Activated CD8-positive, alpha-beta memory T cell treated with anti-CD3 and anti-CD28 coated beads for 24 hours (primary cell): ENCODE results near the gene CD244.
"Not testable (repeated sequence)": the region's sequence is repeated elsewhere in the genome, so short reads cannot be mapped to it uniquely, and the experiment has no call there.

Experiments
- DNase-seq: peaks from one replicate; pipeline ENCODE4 v3.0.0-alpha.2; 2020

Gene CD244

DNA sequence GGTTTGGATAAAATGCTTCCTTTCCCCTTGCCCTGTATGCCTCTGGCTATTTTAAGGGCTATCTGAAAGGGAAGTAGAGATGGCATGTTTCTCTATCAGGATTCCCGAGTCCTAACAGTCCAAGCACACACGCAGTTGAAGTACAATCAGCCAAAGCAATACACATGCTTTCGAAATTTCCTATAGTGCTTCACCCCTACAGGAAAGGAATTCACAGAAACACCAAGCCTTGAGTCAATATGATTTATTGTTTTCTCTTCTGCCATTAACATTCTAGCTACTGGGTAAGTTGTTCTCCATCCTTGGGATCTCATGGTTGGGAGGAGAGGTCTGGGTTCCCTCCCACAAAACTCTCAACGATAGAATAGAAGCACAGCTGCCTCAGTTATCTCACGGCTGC lies 13.6 kb upstream of the CD244 start:
- DNase-seq: no peak

DNA sequence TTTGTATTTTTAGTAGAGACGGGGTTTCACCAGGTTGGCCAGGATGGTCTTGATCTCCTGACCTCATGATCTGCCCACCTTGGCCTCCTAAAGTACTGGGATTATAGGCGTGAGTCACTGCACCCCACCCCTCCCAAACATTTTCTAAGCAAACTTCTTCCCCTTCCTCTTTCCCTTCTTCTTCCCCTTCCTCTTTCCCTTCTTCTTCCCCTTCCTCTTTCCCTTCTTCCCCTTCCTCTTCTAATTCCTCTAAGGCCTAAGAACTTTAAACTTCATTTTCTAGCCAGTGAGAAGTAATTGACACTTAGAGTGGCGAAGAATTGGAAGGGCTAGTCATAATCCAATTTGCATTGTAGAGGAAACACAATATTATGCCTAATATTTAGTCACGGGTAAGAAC lies 12.9 kb upstream of the CD244 start:
- not testable (repeated sequence) for DNase-seq

DNA sequence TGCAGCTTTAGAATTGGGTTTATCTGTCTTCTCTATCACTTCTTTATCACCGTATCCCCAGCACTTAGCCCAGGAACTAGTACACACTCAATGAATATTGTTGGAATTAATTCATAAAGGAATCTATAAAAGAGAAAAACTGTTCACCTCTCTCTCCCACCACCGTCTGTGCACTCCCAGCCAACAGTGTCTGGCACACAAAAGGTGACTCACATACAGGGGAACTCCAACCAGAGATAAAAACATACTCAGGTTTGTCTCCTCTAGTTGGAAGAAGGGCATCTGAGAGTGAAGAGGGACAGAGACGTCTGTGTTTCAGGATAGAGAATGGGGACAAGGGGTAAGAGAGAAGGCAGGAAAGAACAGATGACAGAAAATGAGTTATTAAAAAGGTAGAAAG lies 12.2 kb upstream of the CD244 start:
- no peak for DNase-seq

DNA sequence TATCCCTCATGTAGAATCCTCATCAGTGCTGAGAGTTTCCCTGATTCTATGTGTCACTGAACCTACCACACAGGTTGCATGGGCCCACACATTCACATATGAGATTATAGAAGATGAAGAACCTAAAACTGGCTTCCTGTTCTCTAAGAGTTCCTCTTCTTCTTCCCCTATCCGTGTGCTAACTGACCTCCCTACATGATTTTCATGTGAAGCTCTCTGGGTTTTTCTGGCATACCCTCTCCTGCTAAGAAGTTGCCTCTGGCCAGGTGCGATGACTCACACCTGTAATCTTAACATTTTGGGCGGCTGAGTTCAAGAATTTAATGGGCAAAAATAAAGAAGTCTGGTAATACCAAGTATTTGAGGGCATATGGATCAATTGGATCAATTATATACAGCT lies 5.5 kb upstream of the CD244 start:
- no peak for DNase-seq

DNA sequence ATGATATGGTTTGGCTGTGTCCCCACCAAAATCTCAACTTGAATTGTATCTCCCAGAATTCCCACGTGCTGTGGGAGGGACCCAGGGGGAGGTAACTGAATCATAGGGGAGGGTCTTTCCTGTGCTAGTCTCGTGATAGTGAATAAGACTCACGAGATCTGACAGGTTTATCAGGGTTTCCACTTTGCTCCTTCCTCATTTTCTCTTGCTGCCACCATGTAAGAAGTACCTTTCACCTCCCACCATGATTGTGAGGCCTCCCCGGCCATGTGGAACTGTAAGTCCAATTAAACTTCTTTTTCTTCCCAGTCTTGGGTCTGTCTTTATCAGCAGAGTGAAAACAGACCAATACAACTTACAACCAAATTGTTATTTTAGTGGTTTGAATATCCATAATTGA lies 5.0 kb upstream of the CD244 start:
- not testable (repeated sequence) for DNase-seq

DNA sequence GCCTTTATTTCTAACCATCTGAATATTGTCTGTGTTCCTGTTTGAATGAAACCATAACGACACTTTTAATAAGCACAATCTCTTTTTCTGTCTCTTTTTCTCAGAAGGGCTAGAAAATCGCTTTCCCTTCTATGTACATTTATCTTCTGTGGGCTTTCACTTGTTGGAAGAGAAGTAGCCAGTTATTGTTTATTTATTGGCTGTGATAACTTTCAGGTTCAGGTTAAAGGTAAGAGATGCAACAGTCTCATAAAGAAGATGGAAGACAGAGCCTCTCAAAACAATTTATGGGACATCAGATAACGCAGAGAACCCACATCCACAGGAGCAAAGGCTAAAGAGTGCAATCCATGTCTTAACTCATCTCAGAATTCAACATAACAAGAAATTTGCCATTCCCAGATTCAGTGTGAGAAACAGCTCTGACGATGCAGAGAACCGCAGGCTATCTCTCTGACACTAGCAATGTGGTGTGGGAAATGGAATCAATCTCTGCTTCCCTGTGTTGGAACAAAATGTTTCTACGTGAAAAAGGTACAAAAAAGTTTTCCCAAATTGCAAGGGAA lies 4.1 kb upstream of the CD244 start:
- DNase-seq: no peak

DNA sequence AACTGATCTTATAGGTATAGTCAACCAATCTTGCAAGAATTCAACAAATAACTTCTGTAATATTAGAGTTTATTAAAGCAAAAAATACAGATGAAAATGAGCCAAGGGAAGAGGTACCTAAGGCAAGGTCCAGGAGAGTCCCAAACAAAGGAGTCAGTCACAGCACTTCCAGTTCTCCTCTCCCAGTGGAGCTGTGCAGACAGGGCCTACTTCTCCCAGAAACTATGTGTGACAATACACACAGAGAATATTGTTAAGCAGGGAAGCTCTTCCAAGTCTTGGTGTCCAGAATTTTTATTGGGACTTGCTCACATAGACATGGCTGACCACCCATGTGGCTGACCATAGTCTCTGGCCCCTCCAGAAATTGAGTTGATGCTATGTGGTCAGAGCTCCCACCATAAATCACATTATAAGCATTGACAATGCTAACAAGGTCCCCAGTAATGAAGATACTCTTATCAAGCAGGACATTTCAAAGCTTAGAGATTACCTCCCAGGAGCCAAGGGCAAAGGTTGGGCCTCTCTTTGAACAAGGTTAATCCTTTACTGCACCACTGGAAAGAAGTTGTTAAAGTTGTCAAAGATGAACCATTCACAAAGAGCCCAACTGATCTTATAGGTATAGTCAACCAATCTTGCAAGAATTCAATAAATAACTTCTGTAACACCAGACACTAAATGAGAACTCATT lies 3.5 kb upstream of the CD244 start:
- no peak for DNase-seq

DNA sequence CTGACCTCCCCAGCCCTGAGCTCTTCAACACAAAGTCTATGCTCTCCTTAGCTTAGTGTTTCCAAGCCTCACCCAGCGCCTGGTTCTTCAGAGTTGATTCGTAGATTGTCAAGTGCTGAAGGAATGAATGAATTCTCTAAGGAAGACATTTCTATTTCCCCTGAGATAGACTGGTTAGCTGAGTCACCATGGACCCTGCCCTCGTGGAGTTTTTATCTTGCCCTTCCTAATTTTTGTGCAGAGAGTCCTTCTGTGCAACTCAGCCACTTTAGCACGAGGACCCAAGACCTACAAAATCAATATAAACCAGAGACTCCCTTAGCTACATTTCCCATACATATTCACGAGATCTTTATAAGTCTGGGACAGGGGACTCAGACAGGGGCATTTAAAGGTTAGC lies 2.6 kb upstream of the CD244 start:
- DNase-seq: no peak

DNA sequence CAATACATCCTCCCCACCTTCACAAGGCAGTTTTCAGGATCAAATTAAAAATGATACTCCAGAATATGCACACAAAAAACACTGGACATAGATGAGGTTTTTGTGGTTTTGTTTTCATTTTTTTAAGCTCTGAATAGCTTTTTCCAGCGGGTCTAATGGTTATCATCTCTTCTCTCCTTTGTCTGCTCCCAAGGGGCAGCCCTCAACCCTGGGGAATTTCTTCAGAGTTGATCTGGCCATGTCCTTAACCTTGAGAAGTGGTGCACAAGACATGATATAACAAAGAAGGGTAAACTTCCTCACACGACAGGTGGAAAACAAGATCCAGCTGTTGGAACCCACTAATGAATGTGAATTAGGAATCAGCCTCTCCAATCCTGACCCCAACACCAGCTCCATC lies 1.5 kb upstream of the CD244 start:
- DNase-seq: no peak

DNA sequence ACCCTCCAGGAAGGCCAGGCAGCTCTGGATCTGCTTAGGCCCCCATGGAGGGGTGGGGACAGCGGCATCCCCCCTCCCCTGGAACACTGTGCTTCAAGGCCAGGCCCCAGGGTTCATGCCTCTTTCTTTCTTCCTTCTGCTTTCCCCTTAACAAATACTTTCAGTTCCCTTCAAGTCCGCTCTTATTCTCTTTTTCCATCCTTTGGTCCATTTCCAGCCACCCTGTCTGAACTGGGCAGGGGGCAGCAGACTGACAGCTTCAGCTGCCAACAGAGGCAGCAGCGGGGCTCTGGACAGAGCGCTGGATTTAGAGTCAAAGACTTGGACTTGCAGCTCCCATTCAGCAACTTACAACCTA lies 1.1 kb upstream of the CD244 start:
- peak; percentile 53 for DNase-seq

DNA sequence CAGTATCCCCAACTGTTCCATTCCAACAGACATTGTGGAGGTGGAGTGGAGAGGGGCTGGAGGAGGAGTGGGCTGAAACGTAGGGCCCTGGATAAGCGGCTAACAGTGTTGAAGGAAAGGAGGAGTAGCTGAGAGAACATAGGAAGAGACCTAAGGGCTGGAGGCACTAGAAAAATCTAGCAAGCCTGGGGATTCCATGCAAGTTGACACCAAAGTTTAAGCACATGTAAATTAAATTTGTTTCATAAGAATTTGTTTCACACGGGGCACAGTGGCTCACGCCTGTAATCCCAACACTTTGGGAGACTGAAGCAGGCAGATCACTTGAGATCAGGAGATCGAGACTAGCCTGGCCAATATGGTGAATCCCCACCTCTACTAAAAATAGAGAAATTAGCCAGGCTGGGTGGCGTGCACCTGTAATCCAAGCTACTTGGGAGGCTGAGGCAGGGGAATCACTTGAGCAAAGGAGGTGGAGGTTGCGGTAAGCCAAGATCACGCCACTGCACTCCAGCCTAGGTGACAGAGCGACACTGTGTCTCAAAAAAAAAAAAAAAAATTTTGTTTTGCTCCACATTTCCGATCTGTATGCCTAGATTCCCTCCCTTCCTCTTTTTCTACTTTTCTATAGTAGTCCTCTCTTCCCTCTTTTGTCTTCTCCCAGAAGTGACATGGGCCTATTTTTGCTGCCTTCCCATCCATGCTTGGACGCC lies 530 bp upstream of the CD244 start:
- peak; percentile 53 for DNase-seq

DNA sequence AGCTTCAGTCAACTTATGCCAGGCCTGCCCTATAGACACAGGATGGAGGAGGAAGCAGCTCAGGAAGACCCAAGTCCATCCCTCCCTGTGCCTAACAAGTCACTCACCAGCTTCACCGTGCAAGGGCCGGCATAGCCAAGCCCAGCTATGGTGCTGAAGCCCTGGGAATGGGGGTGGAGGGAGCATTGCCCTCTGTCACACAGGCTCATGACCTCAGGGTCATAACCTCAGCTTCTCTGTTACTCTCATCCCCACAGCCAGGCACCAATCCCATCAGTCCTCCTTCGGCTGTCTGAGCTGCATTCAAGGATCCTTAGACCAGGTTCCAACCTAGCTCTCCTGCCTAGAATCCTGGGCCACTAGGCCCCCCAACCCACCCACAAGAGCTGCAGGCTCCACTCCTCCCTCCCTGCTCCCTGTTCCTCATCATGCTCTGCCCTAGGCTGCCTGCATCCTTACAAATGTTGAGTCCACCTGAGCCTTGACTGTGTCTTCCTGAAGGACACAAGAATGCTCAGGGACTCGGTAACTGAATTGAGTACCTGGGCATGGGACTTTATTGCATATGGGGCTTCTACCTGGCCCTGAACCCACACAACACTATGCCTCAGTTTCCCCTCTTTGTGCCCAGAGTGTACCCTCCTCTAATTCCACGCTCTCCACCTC lies 1.7 kb downstream of the CD244 start:
- peak; percentile 51 for DNase-seq

DNA sequence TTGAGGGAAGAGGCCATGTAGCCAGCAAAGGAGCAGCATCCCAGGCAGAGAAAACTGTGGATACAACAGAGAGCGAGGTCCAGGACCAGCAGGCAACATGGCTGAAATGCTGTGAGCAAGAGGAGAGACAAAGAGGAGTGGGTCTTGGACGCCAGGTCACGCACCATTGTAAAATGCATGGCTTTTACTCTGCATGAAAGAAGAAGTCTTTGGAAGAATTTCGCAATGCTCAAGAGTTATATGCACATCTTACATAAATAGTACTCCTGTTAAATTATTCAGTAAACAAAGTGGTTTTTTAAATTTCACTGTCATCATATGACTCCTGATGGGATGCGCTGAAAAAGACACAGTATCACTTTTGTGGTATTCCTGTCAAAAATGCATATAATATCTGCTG lies 3.5 kb downstream of the CD244 start:
- no peak for DNase-seq

DNA sequence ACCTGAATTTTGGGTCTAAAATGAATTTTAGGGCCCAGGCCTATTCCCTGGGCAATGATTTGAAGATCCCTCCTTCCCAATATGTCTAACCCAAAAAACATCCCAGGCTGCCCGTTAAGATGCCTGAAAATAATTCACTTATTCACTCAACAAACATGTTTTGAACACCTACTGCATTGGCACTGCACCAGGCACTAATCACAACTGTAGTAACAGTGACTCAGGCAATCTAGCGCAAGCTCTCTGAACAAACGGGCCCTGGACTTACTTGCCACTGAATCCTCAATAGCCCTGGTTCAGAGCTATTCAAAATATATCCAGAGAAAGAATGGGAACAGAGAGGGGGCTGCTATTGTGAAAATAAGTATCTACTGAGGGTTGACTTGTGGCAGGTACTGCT lies 4.2 kb downstream of the CD244 start:
- DNase-seq: peak; percentile 30

DNA sequence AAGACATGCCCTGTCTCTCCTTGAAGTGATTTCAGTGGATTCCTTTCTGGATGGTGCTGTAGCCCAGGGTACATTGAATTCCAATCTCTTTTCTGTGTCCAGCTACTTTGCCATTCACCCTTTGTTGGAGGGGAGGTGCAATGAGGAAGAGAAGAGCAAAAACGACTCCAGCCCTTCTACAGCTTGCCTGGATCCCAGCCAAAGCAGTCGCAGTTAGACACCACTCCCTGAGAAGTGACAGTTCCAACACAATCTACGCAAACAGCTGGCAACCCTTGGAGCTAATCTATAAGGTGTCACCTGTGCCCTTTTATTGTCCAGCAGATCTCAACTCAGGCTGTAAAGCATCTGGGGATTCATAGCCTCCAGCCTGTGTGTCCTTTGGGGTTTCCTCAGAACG lies 4.6 kb downstream of the CD244 start:
- DNase-seq: peak; percentile 33

DNA sequence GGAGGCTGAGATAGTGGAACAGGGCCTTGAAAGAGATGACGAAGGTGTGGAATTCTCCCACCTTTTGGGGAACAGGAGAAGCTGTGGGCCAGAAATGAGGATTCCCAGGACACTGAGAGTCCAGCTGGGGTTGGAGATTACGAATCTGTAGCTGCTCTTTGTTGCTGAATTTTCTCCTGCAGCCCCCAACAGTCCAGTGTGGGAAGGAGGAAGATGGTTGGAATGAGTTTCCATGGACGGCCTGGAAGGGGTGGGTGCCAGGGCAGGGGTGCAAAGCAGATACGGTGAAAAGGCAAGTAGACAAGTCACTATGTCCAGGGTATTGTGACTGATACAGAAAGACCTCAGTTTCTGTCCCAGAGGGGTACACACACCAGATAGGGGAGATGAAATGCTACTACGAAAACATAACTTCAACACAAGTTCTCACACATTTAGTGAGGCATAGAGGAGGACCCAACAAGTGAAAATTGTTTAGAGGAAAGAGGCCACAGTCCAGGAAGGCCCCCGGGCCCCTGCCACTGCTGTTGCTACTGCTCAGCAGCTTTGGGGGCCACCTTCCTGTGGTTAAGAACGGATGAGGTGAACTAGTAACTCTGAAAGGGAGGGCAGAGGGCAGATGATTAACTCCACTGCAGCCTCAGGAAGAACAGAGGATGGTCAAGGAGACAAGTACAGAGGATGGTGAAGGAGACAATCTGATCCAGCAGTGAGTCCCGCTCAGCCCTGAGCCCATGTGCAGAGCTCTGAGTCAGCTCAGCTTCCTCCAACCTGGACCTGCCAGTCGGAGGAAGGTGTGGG lies 7.3 kb downstream of the CD244 start:
- peak; percentile 69 for DNase-seq

DNA sequence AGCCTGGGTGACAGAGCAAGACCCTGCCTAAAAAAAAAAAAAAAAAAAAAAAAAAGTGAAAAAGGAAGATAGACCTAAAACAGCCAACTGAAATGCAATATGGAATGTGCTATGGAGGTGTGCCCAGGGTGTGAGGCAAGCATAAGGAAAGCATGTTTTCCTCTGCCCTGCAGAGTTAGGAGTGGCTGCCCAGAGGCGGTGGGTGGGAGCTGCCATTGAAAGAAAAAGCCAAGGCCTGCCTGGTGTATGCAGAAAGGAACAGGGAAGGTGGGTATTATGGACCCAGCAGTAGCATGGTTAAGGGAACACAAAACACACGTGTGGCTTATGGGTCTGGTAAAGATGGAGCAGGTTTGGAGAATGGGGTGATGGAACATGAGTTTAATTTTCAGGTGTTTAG lies 8.9 kb downstream of the CD244 start:
- DNase-seq: peak; percentile 26

DNA sequence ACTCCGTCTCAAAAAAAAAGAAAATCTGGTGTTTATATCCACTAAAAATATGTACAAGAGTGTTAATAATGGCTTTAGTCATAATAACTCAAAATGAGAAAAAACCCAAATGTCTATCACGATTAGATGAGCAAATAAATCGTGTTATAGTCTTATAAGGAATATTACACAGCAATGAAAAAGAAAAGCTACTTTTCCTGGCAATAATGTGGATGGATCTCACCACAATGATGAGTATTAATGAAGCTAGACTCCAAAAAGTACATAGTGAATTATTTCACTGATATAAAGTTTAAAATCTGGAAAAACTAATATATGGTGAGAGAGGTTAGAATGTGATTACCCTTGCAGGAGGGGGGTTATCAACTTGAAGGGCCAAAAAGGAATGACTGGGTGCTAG lies 9.7 kb downstream of the CD244 start:
- no peak for DNase-seq

DNA sequence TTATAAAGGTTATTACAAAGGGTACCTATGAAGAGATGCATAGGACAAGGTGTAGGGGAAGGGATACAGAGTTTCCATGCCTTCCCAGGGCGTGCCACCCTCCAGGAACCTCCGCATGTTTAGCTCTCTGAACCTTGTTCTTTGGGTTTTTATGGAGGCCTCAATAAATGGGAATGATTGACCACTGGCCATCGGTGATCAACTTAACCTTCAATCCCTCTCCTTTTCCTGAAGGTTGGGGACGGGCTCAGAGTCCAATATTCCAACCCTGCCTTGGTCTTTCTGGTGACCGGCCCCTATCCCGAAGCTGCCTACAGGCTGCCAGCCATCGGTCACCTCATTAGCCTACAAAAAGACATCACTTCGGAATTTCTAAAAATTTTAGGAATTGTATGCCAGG lies 11.7 kb downstream of the CD244 start:
- no peak for DNase-seq

DNA sequence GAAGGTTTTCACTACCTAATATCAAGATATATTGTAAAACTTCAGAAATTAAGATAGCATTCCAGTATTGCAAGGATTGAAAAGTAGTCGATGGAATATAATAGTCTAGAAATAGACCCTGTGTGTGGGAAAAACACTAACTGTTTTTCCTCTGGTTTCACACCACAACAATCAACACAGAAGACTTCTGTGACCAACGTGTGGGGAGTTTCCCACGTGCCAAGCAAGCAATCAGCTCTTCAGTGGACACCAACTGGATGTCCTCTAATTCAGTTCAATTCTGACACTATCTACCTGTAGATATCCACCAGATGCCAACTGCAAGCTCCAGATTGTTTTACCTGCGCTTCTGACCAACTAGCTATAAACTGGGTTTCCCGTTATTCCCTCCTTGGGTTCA lies 12.1 kb downstream of the CD244 start:
- DNase-seq: peak; percentile 28

DNA sequence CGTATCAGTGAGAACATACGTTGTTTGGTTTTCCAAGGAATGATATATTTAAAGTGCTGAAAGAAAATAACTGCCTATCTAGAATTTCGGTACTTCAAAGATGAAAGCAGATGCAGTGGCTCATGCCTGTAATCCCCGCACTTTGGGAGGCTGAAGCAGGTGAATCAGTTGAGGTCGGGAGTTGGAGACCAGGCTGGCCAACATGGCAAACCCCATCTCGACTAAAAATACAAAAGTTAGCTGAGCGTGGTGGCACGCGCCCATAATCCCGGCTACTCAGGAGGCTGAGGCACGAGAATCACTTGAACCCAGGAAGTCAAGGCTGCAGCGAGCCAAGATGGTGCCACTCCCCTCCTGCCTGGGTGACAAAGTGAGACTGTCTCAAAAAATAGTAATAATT lies 16.4 kb downstream of the CD244 start:
- peak; percentile 19 for DNase-seq

DNA sequence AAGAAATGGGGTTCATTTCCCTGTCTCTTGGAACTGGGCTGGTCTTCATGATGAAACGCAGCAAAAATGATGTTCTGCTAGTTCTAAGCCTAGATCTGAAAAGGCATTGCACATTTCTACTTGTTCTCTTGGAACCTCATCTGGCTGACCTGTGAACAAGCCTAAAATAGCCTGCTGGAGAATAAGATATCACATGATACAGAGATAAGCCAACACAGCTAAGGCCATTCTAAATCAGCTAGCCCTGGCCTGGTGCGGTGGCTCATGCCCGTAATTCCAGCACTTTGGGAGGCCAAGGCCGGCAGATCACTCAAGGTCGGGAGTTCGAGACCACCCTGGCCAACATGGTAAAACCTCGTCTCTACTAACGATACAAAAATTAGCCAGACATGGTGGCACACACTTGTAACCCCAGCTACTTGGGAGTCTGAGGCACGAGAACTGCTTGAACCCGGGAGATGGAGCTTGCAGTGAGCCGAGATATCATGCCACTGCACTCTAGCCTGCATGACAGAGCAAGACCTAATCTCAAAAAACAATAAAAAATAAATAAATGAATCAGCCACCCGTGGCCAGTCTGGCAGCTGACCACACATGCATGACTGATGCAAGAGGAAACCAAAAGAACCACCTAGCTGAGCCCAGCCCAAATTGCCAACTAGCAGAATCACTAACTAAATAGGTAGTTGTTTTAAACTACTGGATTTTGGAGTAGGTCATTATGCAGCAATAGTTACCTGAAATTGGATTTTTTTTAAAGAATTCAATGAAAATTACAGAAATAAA lies 18.0 kb downstream of the CD244 start:
- DNase-seq: peak; percentile 38
